Umbilical cord (tissue), 2 donors: Measurements from ENCODE around the gene RBMS3. TPM values are rescaled to one million over a fixed set of nuclear protein-coding genes. Genes with fewer than 3 reads are reported as not detected.
"Not testable (repeated sequence)": the region's sequence is repeated elsewhere in the genome, so short reads cannot be mapped to it uniquely, and the experiment has no call there.

Experiments
- DNase-seq: peaks from one replicate; pipeline ENCODE4 v3.0.0-alpha.2; 2015; ENCODE audit warnings: low spot score
- total RNA-seq: library from RNA; depleted of rRNA; stranded (reverse); fragments of >200 nt; gene quantifications from one replicate; pipeline ENCODE4 v1.2.3, GENCODE V29; 2014; ENCODE audit warnings: low replicate concordance; ENCODE audit not compliant: insufficient read depth

Gene RBMS3
- total RNA-seq, 1 donor from 2014 or later, result 195 TPM

GRCh38 chr3:29668728-29669127 is 387.9 kb downstream of the RBMS3 start:
- DNase-seq, result no peak

- DNase-seq, result not testable (repeated sequence)
Observed at GRCh38 chr3:29670476-29670875, 389.6 kb downstream of the RBMS3 start.

- DNase-seq, result no peak
Observed at GRCh38 chr3:29677421-29677820, 396.6 kb downstream of the RBMS3 start.

- DNase-seq, result peak; percentile 25
Observed at GRCh38 chr3:29679944-29680343, 399.1 kb downstream of the RBMS3 start.

- peak; percentile 91 for DNase-seq
Observed at GRCh38 chr3:29683018-29683993, 402.4 kb downstream of the RBMS3 start.

GRCh38 chr3:29686889-29687592 is 406.2 kb downstream of the RBMS3 start:
- DNase-seq, result peak; percentile 83

GRCh38 chr3:29690686-29691353 is 409.9 kb downstream of the RBMS3 start:
- DNase-seq, result no peak

GRCh38 chr3:29693863-29694262 is 413.0 kb downstream of the RBMS3 start:
- DNase-seq, result peak; percentile 86

- DNase-seq, result peak; percentile 9
Observed at GRCh38 chr3:29694331-29694730, 413.5 kb downstream of the RBMS3 start.

- DNase-seq, result peak; percentile 95
Observed at GRCh38 chr3:29694783-29695182, 413.9 kb downstream of the RBMS3 start.

GRCh38 chr3:29695201-29695600 is 414.3 kb downstream of the RBMS3 start:
- peak; percentile 25 for DNase-seq

GRCh38 chr3:29695643-29696198 is 414.9 kb downstream of the RBMS3 start:
- peak; percentile 71 for DNase-seq

GRCh38 chr3:29696311-29696710 is 415.4 kb downstream of the RBMS3 start:
- DNase-seq, result no peak

GRCh38 chr3:29697989-29698388 is 417.1 kb downstream of the RBMS3 start:
- peak; percentile 51 for DNase-seq

- DNase-seq, result no peak
Observed at GRCh38 chr3:29700256-29700655, 419.4 kb downstream of the RBMS3 start.

- no peak for DNase-seq
Observed at GRCh38 chr3:29701326-29701983, 420.6 kb downstream of the RBMS3 start.

- DNase-seq, result peak; percentile 43
Observed at GRCh38 chr3:29705906-29706844, 425.3 kb downstream of the RBMS3 start.

- DNase-seq, result no peak
Observed at GRCh38 chr3:29708884-29709283, 428.0 kb downstream of the RBMS3 start.

GRCh38 chr3:29711255-29711771 is 430.4 kb downstream of the RBMS3 start:
- no peak for DNase-seq

GRCh38 chr3:29716213-29716612 is 435.3 kb downstream of the RBMS3 start:
- DNase-seq, result no peak
